Activated CD4-positive, alpha-beta T cell treated with anti-CD3 and anti-CD28 coated beads, Interleukin-2, amount 50 U/mL, for 4 hours (primary cell): Measurements from ENCODE around the gene SLC1A2.

Experiments
- DNase-seq, 2 experiments: peaks; one replicate each; pipeline ENCODE4 v3.0.0-alpha.2; 2020

Gene SLC1A2

GRCh38 chr11:35412285-35412684 is 7.1 kb downstream of the SLC1A2 start:
- DNase-seq: no peak

DNA sequence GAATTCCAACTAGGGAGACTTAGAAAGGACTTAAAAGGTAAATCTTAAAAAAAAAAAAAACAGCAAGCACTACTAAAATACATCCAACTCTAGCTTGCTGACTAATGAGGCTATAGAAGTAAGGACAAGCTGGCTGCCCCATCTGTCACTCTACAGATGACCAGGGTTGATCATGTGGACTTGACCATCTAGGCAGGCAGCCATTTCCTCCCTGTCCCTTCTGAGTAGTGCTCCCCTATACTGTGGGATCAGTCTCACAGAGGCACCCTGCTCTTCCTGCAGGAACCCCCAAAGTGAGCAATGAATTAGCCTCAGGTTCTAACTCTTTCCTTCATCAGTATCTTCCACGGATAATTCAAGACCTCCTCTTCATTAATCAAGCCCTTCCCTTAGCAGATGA is 12.3 kb downstream of the SLC1A2 start:
- no peak for DNase-seq

- no peak for DNase-seq
Measured at GRCh38 chr11:35404388-35404775, 15.0 kb downstream of the SLC1A2 start.

DNA sequence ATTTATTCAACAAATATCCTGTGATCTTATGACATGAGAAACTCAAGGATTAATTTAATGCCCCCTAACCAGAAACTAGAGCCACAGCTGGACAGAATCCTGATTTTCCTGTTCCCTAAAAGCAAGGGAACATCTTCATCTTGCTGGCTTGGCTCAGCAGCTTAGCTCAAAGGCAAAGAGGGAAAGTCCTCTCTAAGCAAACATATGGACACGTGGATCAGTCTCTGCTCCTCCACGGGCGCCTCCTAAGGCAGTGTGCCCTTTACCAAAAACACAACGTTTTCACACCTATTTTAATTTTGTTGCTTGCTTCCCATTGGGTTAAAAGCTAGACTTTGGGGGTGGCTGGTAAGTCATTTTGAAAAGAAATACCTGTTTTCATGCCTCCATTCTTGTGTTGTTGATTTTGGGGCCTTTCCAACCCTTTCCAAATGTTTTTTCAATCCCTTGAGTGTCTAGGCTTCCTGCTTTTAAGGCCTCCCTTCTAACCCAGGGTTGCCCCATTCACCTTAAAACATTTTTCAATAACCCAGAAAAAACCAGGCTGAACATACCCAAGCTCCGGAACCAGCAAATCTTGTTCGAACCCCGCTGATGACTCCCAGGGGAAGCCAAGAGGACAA is 15.5 kb downstream of the SLC1A2 start:
- no peak for DNase-seq

- DNase-seq: no peak
Measured at GRCh38 chr11:35402751-35403660, 16.4 kb downstream of the SLC1A2 start.

GRCh38 chr11:35398881-35399280 is 20.5 kb downstream of the SLC1A2 start:
- DNase-seq: no peak

DNA sequence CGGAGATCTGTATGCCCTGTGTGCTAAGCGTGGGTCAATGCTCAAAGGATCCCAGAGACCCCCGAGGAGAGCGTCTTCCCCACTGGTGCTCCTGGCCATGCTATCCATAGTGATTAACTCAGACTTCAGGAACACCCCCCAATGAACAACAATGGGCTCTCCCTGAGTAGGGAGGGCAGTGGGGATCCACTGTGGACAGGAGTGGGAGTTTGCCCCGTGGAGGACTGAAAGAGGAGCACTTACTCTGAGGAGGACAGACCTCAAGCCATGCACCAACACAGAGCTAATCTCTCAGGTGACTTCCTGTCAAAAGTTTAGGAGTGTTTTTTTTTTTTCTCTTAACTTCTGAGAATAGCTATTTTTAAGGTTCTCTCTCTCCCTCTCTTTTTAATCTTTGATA is 24.4 kb downstream of the SLC1A2 start:
- DNase-seq: no peak

DNA sequence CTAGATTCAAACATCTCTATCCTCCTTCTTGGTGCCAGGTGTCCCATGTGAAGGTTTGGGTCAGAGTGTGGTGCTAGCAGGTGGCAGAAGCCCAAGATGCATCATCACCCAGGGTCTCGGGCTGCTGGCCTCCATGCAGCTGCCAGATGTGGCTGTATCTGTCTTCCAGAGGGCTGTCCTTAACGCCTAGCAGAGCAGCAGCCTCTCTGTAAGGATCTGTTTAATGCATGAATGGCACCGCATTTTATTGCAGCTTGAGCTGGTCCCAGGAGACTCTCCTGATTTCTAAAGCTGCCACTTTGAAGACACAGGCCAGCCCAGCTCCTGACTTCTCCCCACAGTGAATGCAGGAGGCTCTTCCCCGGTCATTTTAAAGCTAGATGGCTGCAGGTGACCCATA is 26.3 kb downstream of the SLC1A2 start:
- no peak for DNase-seq

GRCh38 chr11:35391922-35392688 is 27.3 kb downstream of the SLC1A2 start:
- DNase-seq: peak; percentile 87 to 91

- peak; percentile 18 to 26 for DNase-seq
Measured at GRCh38 chr11:35390737-35391682, 28.3 kb downstream of the SLC1A2 start.

DNA sequence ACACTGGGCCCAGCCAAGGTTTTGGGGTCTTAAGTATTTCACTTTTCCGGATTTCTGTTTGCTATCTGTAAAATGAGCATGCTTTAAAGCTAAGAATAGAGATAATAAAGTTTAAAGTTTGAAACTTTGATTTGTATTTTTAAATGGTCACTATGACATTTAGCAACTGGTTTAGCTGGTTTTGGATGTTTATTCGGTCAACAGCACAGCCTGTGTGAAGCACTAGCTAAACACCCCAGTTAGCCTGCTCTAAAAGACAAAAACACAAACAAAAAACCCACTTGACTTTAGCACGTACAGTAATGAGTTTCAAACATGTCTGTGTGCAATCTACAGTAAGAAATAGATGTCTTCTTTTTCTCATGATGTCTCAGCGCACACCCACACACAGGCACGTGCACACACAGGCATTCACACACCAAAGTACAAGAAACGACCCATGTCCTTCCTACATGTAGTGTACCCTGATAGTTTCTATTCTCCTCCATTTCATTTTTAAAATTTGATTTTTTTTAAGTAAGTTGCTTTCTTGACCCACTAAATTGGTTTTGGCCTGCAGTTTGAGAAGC is 29.4 kb downstream of the SLC1A2 start:
- peak in 1 of 2 experiments; percentile 8 for DNase-seq

DNA sequence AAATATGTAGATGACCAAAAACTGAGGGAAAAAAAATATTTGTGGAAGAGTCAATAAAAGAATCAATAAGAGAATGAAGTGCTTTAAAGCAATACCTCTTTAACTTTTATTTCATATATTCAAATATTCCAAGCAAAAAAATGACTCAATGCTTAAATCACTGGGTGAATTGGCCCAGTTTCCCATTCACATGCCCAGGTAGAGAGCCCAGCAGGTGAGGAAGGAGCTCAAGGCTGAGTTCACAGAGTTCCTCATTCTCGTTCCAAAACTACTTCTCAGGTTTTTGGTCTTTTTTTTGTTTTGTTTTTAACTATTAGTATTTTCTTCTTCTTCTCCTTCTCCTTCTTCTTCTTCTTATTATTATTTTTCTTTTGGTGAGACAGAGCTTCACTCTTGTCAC is 30.2 kb downstream of the SLC1A2 start:
- DNase-seq: no peak

GRCh38 chr11:35388061-35388460 is 31.3 kb downstream of the SLC1A2 start:
- DNase-seq: no peak

GRCh38 chr11:35387111-35387982 is 32.0 kb downstream of the SLC1A2 start:
- DNase-seq: no peak

GRCh38 chr11:35383953-35384352 is 35.4 kb downstream of the SLC1A2 start:
- DNase-seq: no peak

- no peak for DNase-seq
Measured at GRCh38 chr11:35381709-35382322, 37.5 kb downstream of the SLC1A2 start.

GRCh38 chr11:35380603-35381002 is 38.8 kb downstream of the SLC1A2 start:
- no peak for DNase-seq

GRCh38 chr11:35377262-35377661 is 42.1 kb downstream of the SLC1A2 start:
- DNase-seq: no peak

- DNase-seq: no peak
Measured at GRCh38 chr11:35376613-35377012, 42.7 kb downstream of the SLC1A2 start.

DNA sequence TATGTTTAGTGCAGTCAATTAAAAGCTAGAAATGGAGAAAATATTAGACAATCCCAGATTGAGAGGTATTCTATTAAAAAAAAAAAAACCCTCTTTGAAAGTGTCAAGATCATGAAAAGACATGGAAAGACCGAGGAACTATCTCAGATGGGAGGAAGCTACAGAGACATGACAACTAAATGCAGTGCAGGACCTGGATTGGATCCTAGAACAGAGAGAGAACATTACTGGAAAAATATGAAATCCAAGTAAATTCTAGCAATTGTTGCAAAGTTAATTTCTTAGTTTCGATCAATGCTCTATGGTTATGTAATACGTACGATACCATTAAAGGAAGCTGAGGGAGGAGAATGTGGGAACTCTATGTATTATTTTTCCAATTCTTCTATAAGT is 43.2 kb downstream of the SLC1A2 start:
- DNase-seq: no peak
